HG03064 (cell line): Measurements from ENCODE around the gene KCNK13.

Experiments used
- ATAC-seq: cut with Tn5 transposase; IDR thresholded peaks from one replicate; pipeline ENCODE4 v1.9.1; 2021; ENCODE audit warnings: low read depth; ENCODE audit not compliant: unreplicated experiment

Gene KCNK13

GRCh38 chr14:90116444-90116843, 54.6 kb downstream of the KCNK13 start:
- no peak for ATAC-seq

GRCh38 chr14:90118027-90118426, 56.2 kb downstream of the KCNK13 start:
- ATAC-seq: no peak

GRCh38 chr14:90126260-90126659, 64.5 kb downstream of the KCNK13 start:
- no peak for ATAC-seq

GRCh38 chr14:90132821-90133570, 71.2 kb downstream of the KCNK13 start:
- ATAC-seq: no peak

- ATAC-seq: no peak
Measured at GRCh38 chr14:90136904-90137303, 75.1 kb downstream of the KCNK13 start.

GRCh38 chr14:90137807-90138206, 76.0 kb downstream of the KCNK13 start:
- ATAC-seq: no peak

GRCh38 chr14:90139199-90139598, 77.4 kb downstream of the KCNK13 start:
- ATAC-seq: no peak

GRCh38 chr14:90140298-90140955, 78.6 kb downstream of the KCNK13 start:
- no peak for ATAC-seq

- ATAC-seq: no peak
Measured at GRCh38 chr14:90140956-90141316, 79.1 kb downstream of the KCNK13 start.

GRCh38 chr14:90153429-90153828, 91.6 kb downstream of the KCNK13 start:
- ATAC-seq: no peak

GRCh38 chr14:90154110-90154509, 92.3 kb downstream of the KCNK13 start:
- no peak for ATAC-seq

GRCh38 chr14:90159146-90159545, 97.4 kb downstream of the KCNK13 start:
- ATAC-seq: no peak

GRCh38 chr14:90159688-90160087, 97.9 kb downstream of the KCNK13 start:
- ATAC-seq: no peak

- no peak for ATAC-seq
Measured at GRCh38 chr14:90161129-90161528, 99.3 kb downstream of the KCNK13 start.

- no peak for ATAC-seq
Measured at GRCh38 chr14:90168425-90169105, 106.8 kb downstream of the KCNK13 start.

- no peak for ATAC-seq
Measured at GRCh38 chr14:90175631-90176030, 113.8 kb downstream of the KCNK13 start.

- no peak for ATAC-seq
Measured at GRCh38 chr14:90177539-90178189, 115.9 kb downstream of the KCNK13 start.

- no peak for ATAC-seq
Measured at GRCh38 chr14:90179357-90179756, 117.6 kb downstream of the KCNK13 start.

- ATAC-seq: no peak
Measured at GRCh38 chr14:90179809-90180779, 118.3 kb downstream of the KCNK13 start.

GRCh38 chr14:90184094-90184493, 122.3 kb downstream of the KCNK13 start:
- no peak for ATAC-seq
